Stimulated activated CD8-positive, alpha-beta memory T cell treated with anti-CD3 and anti-CD28 coated beads, Interleukin-2, amount 100 ng/mL, for 1 hour (primary cell): ENCODE results near the gene ZBTB20.
"Not testable (repeated sequence)": the region's sequence is repeated elsewhere in the genome, so short reads cannot be mapped to it uniquely, and the experiment has no call there.

Source experiments
- DNase-seq, 2 donors: peaks; one replicate each; pipeline ENCODE4 v3.0.0-alpha.2; 2020; ENCODE audit warnings: low read depth in 2 of 2

Gene ZBTB20

DNA sequence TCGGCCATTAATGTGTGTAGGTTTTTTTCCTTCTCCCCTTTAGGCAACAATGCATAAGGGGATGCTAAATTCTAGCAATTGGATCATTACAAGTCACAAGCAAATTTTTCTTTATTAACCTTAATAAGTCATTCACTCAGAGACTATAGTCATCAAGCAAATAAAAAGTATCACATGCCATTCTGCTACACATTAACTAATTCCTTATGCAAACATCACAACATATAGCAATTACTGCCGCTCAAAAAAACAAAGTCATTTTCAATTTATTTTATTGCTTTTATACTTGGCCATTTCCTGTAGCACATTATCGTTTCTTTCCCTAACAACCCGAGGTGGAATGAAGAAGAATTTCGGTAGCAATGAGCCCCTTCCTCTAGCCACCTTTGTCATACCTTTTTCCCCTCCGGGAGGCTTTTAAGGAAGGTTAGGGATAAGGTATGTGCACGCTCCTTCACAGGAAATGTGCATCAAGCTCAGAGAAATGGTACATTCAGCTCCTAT is 432.1 kb downstream of the ZBTB20 start:
- DNase-seq = no peak

GRCh38 chr3:114714237-114714636 is 432.9 kb downstream of the ZBTB20 start:
- no peak for DNase-seq

DNA sequence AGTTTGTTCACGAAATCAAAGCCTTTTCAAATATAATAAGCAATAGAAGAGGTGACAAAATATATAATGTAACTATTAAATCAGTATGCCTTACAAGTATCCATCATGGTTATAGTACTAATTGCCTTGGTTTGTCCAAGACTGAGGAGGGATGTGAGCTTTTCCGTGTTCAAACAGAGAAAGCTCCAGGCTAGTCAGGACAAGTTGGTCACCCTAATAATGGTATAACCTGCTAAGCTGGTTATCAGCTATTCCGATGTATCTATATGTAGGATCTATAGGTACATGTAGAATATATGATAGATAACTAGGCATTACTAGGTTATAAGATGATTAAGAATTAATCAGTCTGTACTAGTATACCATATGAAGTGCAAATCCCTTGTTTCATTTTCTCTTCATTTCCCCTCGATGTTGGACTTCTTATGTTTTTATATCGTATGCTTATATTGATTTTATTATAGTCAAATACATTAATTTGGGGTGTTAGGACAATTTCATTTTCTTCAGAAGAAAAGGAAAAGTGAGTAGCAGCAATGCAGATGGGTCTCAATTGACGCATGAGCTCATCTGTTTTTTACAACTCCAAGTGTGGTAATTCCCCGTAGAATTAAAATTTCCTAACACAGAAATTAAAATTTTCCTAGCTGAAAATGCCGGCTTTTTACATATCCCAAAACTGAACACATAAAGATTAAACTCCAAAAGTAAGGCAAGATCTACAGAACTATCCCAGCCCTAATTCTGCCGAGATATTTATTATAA is 434.2 kb downstream of the ZBTB20 start:
- no peak for DNase-seq

DNA sequence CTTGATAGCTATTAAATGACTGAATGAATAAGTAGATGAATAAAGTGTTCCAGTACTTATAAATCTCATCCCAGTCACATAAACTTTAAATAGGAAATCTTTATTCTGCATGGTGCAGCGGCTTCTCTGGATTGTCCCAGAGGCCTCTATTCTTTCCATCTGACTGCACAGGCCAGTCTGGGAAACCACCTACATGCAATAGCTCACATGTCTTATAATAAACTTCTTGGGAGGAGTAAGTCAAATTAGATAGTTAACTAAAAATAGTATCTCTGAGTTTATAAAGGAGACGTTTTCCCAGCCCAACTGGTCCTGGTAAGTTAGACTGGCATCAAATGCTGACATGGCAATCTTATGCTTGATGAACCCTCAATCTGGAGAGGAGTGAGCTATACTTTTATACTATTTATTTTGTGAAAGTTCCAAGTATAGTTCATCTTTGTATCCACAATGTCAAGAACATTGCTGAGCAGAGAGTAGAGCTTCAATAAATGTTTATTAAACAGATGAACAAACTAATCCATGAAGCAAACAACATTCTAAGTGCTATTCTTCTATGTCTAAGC is 435.7 kb downstream of the ZBTB20 start:
- no peak for DNase-seq

- no peak for DNase-seq
These were observed 438.0 kb downstream of the ZBTB20 start for GRCh38 chr3:114709102-114709501.

DNA sequence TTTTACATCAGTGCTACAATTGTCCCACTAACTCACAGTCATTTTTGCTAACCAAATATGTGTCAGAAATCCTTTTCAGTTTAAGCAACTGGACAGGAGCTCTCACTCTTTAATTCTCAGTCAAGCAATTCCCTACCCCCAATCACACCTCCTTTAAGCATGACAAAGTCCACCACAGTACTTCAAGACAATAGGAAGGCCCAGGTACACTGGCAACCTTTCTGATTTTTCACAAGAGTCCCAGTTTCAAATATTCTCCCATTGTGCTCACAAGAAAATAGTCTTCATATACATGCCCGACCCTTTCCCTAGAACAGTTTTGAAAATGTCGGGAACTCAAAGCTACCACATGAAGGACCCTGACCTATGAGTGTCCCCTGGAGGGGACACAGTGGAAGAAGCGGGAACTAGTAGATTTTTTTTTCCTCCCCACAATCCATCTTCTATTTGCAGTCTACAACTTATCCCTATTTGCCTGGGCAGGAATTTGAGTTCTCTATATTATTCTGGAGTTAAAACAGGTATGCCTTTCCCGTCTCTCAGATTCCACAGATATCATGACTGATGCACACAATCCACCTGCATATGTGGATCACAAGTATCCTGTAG is 439.7 kb downstream of the ZBTB20 start:
- DNase-seq = no peak

DNA sequence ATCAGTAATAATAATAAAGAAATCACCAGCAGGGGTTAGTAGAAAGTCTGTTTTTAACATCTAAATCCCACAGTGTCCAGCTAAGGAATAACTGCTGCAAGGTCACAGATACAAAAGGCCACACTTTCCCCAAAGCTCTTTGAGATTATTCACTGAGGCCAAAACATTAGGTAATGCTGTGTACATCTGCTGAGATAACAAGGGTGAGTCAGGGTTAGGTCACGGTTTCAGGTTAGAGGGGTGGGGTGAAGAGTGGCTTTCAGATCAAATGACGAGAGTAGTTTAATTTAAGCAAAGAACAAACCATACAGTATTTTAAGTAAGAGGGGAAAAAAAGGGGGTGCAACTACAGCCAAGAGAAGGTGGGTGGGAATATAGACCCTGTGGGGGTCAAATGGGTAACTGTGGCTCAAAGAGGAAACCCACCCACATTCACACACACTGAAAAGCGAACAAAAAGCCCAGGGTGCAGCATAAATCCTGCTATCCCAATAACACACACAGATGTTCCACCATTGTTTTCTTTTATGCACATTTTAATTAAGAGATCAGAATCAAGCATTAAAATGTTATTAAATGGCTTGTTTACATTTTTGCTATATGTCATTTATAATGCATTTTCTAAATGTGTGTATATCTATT is 440.4 kb downstream of the ZBTB20 start:
- no peak for DNase-seq

DNA sequence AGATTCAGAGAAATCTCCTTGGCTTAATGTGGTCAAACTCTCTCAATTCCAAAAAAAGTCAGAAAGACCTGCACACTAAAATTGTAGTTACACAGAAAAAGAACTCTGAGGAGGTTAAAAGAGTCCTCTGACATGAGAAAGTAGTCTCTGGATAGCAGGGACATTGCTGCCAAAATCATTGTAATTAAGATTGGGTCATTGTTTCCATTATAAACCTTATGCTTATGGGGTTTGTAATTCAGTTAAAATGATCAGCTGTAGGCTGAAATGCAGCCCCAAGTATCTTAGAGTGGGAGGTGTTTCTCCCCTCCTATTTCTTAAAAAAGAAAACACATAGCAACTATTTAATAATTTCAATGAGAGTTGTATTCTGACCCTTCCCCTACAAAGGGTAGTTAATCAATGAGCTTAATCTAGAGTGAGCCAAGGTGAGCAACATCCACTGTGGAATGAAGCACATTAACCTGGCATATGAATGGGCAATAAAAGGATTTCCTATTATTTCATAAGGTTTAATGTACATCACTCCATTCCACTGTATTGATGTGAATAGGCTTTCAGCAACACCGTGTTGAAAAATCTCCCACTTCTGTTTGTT is 446.4 kb downstream of the ZBTB20 start:
- DNase-seq = no peak

GRCh38 chr3:114698146-114699105 is 448.7 kb downstream of the ZBTB20 start:
- no peak for DNase-seq

DNA sequence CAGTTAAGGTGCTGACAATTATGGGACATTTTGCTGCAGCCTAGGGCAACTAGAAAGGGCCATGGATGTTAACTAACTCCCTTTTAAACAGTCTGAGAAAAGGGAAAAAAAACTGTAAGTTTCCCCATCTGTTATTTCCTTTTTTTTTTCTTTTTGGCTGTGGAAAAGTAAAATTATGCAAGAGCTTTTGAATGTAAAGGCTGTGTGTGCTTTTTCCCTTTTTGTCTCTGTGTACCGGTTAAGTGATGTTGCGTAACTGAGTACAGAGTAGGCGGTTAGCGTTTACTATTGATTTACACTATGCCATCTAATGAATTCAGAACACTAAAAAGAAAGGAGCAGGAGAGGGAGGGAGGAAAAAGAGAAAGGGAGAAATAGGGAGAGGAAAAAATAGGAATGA is 449.7 kb downstream of the ZBTB20 start:
- no peak for DNase-seq

DNA sequence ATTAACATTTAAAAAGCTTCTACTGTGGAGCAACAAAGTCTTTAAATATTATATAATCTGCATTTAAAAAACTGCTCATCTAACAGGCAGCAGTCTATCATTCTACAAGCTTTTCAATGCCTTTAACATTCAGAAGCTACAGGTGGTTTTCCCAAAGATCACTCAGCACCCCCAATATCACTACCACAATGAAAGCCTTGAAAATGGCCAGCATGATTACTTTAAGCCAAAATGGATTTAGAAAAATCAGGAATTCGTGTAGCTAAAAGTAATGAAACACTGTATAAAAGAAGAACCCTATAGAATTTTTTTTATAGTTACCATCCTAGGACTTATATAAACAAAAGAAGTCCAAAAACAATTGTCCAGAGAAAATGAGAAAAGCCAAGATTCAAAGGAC is 452.8 kb downstream of the ZBTB20 start:
- no peak for DNase-seq

GRCh38 chr3:114691871-114692270 is 455.2 kb downstream of the ZBTB20 start:
- DNase-seq = no peak

DNA sequence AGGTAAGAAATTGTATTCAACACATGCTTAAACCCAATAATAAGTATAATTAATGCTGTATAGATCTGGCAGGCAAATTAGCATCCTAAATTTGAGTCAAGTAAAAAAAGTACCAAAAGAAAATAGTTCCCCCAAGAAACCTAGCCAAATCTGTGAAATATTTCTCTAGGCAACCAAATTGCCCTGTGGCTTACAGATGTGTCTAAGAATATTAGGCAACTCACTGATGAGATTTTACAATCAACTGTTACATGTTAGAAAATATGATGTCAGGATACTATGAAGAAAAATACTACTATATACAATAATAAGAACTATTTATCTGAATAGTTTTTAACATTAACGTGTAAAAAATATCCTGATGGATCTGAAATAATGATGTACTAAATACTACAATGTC is 456.2 kb downstream of the ZBTB20 start:
- no peak for DNase-seq

DNA sequence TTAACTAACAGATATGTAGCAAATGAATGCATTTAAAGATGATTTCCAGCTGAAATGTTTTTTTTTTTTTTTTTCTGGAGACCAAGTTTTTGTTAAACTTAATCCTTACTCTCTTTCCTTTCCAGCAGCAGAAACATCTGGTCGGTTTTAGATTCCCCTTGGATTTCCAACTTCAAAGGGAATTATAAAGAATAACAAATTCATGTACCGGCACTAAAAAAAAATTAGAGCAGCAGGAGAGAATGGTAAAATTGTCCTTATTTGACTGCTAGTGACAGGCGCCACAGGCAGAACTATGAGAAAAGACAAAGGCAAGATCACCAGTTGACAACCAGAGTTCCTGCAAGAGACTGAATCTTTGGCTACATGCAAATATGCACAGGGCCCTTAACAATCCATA is 459.9 kb downstream of the ZBTB20 start:
- no peak for DNase-seq

GRCh38 chr3:114686621-114687020 is 460.5 kb downstream of the ZBTB20 start:
- DNase-seq = no peak

DNA sequence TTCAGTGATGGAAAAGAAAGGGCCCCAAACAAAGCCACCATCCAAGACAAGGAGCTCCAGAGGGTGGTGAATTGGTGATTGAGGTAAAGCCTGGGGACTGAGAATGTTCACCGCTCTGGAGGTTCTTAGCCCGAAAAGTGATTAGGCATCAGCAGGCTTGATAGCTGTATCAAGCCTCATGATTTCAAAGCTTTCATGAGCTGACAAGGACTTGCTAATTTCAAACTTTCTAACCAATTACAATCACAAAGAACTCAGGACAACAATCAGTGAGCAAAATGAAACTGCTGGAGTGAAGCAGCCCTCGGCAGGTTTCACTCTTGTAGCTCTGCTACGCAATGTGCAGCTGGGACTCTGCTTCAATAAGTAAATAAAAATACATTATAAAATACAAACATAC is 461.9 kb downstream of the ZBTB20 start:
- DNase-seq = no peak

- DNase-seq = no peak
These were observed 466.8 kb downstream of the ZBTB20 start for GRCh38 chr3:114680299-114680698.

- DNase-seq = not testable (repeated sequence)
These were observed 467.3 kb downstream of the ZBTB20 start for GRCh38 chr3:114679773-114680172.

- no peak for DNase-seq
These were observed 472.0 kb downstream of the ZBTB20 start for GRCh38 chr3:114675104-114675503.

DNA sequence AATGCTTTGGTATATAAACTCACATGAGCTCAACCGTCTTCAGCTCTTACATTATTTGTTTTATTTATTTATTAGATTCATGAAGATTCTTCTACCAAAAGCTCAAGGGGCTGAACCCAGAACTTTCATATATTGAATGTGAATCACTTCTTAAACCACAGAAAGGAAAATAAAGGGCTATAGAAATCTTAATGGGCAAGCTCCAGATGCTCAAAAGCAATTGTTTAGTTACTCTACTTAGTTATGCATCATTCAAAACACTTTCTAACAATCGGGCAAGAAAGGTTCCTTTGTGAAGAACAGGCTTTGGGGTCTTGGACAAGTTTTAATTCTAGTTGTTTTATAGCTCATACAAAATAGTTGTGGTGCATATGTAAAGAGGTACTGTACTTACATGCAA is 473.1 kb downstream of the ZBTB20 start:
- no peak for DNase-seq

- DNase-seq = no peak
These were observed 473.6 kb downstream of the ZBTB20 start for GRCh38 chr3:114673481-114673880.
